22Rv1 (cell line): ENCODE results near the gene COL18A1.

Experiments
- CTCF ChIP-seq: fragments of 450-650 bp; IDR thresholded peaks from 2 replicates; pipeline ENCODE4 v1.5.1; 2017; ENCODE audit warnings: mild to moderate bottlenecking
- ZFX ChIP-seq: fragments of 450-650 bp; IDR thresholded peaks from 2 replicates; pipeline ENCODE4 v1.6.1; 2017; ENCODE audit warnings: antibody characterized with exemption, borderline replicate concordance

- TF ChIP-seq CTCF: no peak
- TF ChIP-seq ZFX: no peak
Measured at GRCh38 chr21:45525153-45525909, 120.4 kb downstream of the COL18A1 start.
